WTC11 (cell line): ENCODE data around the gene ADI1.

ENCODE experiments used
- CTCF ChIP-seq: fragments of 200-600 bp; IDR thresholded peaks from 2 replicates; pipeline ENCODE4 v1.8.0; 2022; ENCODE audit warnings: antibody characterized with exemption
- KAT7 ChIP-seq: sonication (generic); formaldehyde crosslinking; IDR thresholded peaks from 2 replicates; pipeline ENCODE4 v1.8.1; 2023; ENCODE audit warnings: missing genetic modification reagents, mild to moderate bottlenecking, borderline replicate concordance
- SP1 ChIP-seq: sonication (generic); formaldehyde crosslinking; conservative IDR thresholded peaks from 2 replicates; pipeline ENCODE4 v1.8.1; 2022; ENCODE audit warnings: missing genetic modification reagents
- TCF7 ChIP-seq: sonication (generic); formaldehyde crosslinking; IDR thresholded peaks from 2 replicates; pipeline ENCODE4 v1.8.0; 2022; ENCODE audit warnings: mild to moderate bottlenecking, low read depth, missing genetic modification reagents, moderate library complexity
- ZNF219 ChIP-seq: sonication (generic); formaldehyde crosslinking; IDR thresholded peaks from 2 replicates; pipeline ENCODE4 v1.8.0; 2023; ENCODE audit warnings: missing genetic modification reagents, mild to moderate bottlenecking, borderline replicate concordance

GRCh38 chr2:3467654-3468053 lies 51.7 kb downstream of the ADI1 start:
- TF ChIP-seq KAT7 (CRISPR knock-in tag), result no peak
- no peak for TF ChIP-seq ZNF219 (CRISPR knock-in tag)
- no peak for TF ChIP-seq CTCF
- no peak for TF ChIP-seq TCF7
- TF ChIP-seq SP1 (CRISPR knock-in tag), result no peak
